GM15510 (cell line): ENCODE data around the gene NCOR1.

Experiments
- POLR2A ChIP-seq: IDR thresholded peaks from 3 replicates; pipeline ENCODE4 v1.6.1; 2011; ENCODE audit warnings: borderline replicate concordance; ENCODE audit not compliant: insufficient read length; ENCODE audit errors: extremely low read depth

NCOR1 gene

GRCh38 chr17:16232391-16232790, 17.1 kb upstream of the NCOR1 start:
- no peak for TF ChIP-seq POLR2A

GRCh38 chr17:16222406-16222805, 7.1 kb upstream of the NCOR1 start:
- TF ChIP-seq POLR2A, result no peak

GRCh38 chr17:16217002-16217635, 1.8 kb upstream of the NCOR1 start, which contains the start of gene PIGL:
Gene PIGL, plus strand, starts transcription at chr17:16217210. Its CDS starts 17 bp downstream, at chr17:16217227.
- TF ChIP-seq POLR2A, result peak; percentile 94

GRCh38 chr17:16215965-16216316, 607 bp upstream of the NCOR1 start:
- TF ChIP-seq POLR2A, result no peak

GRCh38 chr17:16215002-16215272, 397 bp downstream of the NCOR1 start:
- no peak for TF ChIP-seq POLR2A

GRCh38 chr17:16214190-16215001, 938 bp downstream of the NCOR1 start:
- no peak for TF ChIP-seq POLR2A

- no peak for TF ChIP-seq POLR2A
Observed at GRCh38 chr17:16212793-16213192, 2.5 kb downstream of the NCOR1 start.

- TF ChIP-seq POLR2A, result no peak
Observed at GRCh38 chr17:16211590-16211989, 3.7 kb downstream of the NCOR1 start.

GRCh38 chr17:16199093-16199492, 16.2 kb downstream of the NCOR1 start:
- no peak for TF ChIP-seq POLR2A

GRCh38 chr17:16197276-16197675, 18.1 kb downstream of the NCOR1 start:
- no peak for TF ChIP-seq POLR2A

- no peak for TF ChIP-seq POLR2A
Observed at GRCh38 chr17:16191604-16192003, 23.7 kb downstream of the NCOR1 start.

GRCh38 chr17:16190703-16191360, 24.5 kb downstream of the NCOR1 start:
- no peak for TF ChIP-seq POLR2A

- no peak for TF ChIP-seq POLR2A
Observed at GRCh38 chr17:16189791-16190348, 25.5 kb downstream of the NCOR1 start.

GRCh38 chr17:16187642-16188041, 27.7 kb downstream of the NCOR1 start:
- no peak for TF ChIP-seq POLR2A

- TF ChIP-seq POLR2A, result no peak
Observed at GRCh38 chr17:16181581-16181980, 33.8 kb downstream of the NCOR1 start.
